Calu3 (cell line): ENCODE data around the gene TNRC6C. TPM values are rescaled to one million over a fixed set of nuclear protein-coding genes. Genes with fewer than 3 reads are reported as not detected.

ENCODE experiments used
- BruUV-seq: library from RNA; stranded (reverse); fragments of 400-500 nt; replicated peaks from 2 replicates; lab custom pipeline; 2021; lab: Mats Ljungman, UMichigan
- CTCF ChIA-PET: fragments of 300-600 bp; sonication (Branson Sonifier 250); formaldehyde crosslinking; loops from one replicate; lab custom pipeline; 2022; ENCODE audit warnings: antibody characterized with exemption; lab: Charles Lee
- DNase-seq: peaks from one replicate; pipeline ENCODE4 v3.0.0; 2022
- H3K27ac Mint-ChIP-seq: one replicate; pipeline ENCODE4 v1.8.0; 2022; ENCODE audit warnings: mixed read lengths; ENCODE audit not compliant: unreplicated experiment
- H3K27me3 Mint-ChIP-seq: one replicate; pipeline ENCODE4 v1.8.0; 2022; ENCODE audit warnings: mixed read lengths; ENCODE audit not compliant: unreplicated experiment
- H3K36me3 Mint-ChIP-seq: one replicate; pipeline ENCODE4 v1.8.0; 2022; ENCODE audit warnings: mild to moderate bottlenecking, moderate library complexity, mixed read lengths; ENCODE audit not compliant: insufficient read depth, unreplicated experiment
- H3K4me1 Mint-ChIP-seq: one replicate; pipeline ENCODE4 v1.8.0; 2022; ENCODE audit warnings: mild to moderate bottlenecking, low read depth, mixed read lengths; ENCODE audit not compliant: unreplicated experiment
- H3K4me3 Mint-ChIP-seq: one replicate; pipeline ENCODE4 v1.8.0; 2022; ENCODE audit warnings: mild to moderate bottlenecking, low read depth, moderate library complexity, mixed read lengths; ENCODE audit not compliant: unreplicated experiment
- H3K9me3 Mint-ChIP-seq: one replicate; pipeline ENCODE4 v1.8.0; 2022; ENCODE audit warnings: low read depth, mixed read lengths; ENCODE audit not compliant: unreplicated experiment
- intact Hi-C: fragments of 100-400 bp; cut with micrococcal nuclease; formaldehyde crosslinking; loops from one replicate; pipeline ENCODE4 v1.10.0; 2022; ENCODE audit not compliant: unreplicated experiment
- total RNA-seq: library from RNA; stranded (reverse); gene quantifications from 2 replicates; pipeline ENCODE4 v1.2.3, GENCODE V29; 2022
- TF ChIP-seq, protein P1 (sequence below): fragments of 200-600 bp; IDR thresholded peaks from one replicate; pipeline ENCODE4 v1.8.0; 2022; ENCODE audit warnings: antibody characterized with exemption; ENCODE audit not compliant: unreplicated experiment

The TNRC6C gene
- total RNA-seq, 1 experiment from 2014 or later, result 18.2 TPM

DNA sequence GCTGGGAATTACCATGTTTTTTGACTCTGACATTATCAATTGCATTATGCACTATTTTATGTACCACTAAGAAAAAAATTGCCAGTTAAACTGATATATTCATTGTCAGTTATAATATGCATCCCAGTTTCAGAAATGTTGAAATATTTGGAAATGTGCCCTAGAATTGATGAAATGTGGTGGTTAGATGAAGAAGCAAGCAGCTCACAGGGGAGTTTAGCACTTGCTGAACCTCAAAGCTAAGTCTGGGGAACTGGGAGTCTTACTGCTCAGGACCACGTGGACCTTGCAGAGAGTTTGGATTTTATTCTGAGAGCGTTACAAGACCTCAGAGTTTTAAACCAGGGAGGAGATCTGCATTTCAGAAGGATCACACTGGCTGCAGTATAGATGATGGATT lies 67.9 kb downstream of the TNRC6C start:
- no peak for DNase-seq
- Mint-ChIP-seq H3K4me3 (no peak overlapping the region), H3K27ac (no peak overlapping the region), H3K4me1 (no peaks in the 10 kb centered on the region), H3K9me3 (no peaks in the 10 kb centered on the region), H3K36me3 (no peaks in the 10 kb centered on the region), H3K27me3 (no peaks in the 10 kb centered on the region)
- BruUV-seq, result no TSS peak
- intact Hi-C loops, result no loop called here
- TF ChIP-seq, protein P1, sequence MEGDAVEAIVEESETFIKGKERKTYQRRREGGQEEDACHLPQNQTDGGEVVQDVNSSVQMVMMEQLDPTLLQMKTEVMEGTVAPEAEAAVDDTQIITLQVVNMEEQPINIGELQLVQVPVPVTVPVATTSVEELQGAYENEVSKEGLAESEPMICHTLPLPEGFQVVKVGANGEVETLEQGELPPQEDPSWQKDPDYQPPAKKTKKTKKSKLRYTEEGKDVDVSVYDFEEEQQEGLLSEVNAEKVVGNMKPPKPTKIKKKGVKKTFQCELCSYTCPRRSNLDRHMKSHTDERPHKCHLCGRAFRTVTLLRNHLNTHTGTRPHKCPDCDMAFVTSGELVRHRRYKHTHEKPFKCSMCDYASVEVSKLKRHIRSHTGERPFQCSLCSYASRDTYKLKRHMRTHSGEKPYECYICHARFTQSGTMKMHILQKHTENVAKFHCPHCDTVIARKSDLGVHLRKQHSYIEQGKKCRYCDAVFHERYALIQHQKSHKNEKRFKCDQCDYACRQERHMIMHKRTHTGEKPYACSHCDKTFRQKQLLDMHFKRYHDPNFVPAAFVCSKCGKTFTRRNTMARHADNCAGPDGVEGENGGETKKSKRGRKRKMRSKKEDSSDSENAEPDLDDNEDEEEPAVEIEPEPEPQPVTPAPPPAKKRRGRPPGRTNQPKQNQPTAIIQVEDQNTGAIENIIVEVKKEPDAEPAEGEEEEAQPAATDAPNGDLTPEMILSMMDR, result no peak
- CTCF ChIA-PET, result no interaction called here

DNA sequence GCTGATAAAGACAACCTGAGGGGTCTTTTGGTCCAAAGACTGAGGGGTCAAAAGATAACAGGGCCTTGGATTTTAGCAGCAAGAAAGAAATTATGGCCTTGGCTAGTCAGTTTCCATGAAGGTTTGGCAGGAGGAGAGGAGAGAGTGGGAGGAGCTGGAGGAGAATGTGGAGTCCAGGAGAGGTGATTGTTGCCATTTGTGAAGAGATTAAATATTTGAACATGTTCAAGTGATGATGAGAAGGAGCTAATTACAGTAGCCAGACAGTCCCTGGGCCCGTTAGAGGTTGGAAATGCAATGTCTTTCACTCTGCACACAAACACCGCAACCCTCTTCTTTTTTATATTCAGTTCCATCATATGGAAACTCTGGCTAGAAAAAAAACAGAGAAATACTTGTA lies 68.6 kb downstream of the TNRC6C start:
- Mint-ChIP-seq H3K27me3 (no peaks in the 10 kb centered on the region), H3K36me3 (no peaks in the 10 kb centered on the region), H3K4me3 (no peak overlapping the region), H3K9me3 (no peaks in the 10 kb centered on the region), H3K27ac (no peak overlapping the region), H3K4me1 (no peaks in the 10 kb centered on the region)
- no TSS peak for BruUV-seq
- no peak for DNase-seq
- TF ChIP-seq, protein P1, result no peak
- CTCF ChIA-PET, result no interaction called here
- intact Hi-C loops, result no loop called here

DNA sequence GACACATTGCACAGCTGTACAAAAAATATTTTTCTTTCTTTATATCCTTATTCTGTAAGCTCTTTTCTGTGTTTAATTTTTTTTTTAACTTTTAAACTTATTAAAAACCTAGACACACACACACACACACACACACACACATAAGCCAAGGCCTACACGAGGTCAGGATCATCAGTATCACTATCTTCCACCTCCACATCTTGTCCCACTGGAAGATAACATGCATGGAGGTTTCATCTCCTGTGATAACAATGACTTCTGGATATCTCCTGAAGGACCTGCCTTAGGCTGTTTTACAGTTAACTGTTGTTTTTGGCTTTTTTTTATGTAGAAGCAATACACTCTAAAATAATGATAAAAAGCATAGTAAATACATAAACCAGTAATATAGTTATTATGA lies 71.2 kb downstream of the TNRC6C start:
- no TSS peak for BruUV-seq
- Mint-ChIP-seq H3K27me3 (no peaks in the 10 kb centered on the region), H3K4me1 (no peaks in the 10 kb centered on the region), H3K36me3 (no peaks in the 10 kb centered on the region), H3K27ac (no peak overlapping the region), H3K4me3 (no peak overlapping the region), H3K9me3 (no peaks in the 10 kb centered on the region)
- TF ChIP-seq, protein P1, result no peak
- intact Hi-C loops, result no loop called here
- CTCF ChIA-PET, result no interaction called here
- no peak for DNase-seq

DNA sequence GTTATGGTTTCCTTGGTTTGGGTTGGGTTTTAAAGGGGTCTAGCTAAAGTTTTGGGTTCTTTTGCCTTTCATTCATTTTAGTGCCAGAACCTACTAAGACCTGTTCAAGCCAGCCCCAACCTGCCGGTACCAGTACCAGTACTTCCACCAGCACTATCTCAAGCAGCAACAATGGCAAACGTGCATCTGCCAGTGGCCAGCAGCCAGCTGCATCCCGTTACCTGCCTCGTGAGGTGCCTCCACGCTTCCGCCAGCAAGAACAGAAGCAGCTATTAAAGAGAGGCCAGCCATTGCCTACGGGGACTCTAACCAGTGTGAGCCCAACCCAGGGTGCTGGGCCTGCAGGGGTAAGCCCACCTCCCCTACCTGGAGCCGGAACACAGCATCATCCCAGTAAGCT lies 72.9 kb downstream of the TNRC6C start:
- no peak for DNase-seq
- no TSS peak for BruUV-seq
- no peaks in the 10 kb centered on the region for H3K36me3 Mint-ChIP-seq
- TF ChIP-seq, protein P1, result no peak
- H3K27me3 Mint-ChIP-seq, result no peaks in the 10 kb centered on the region
- H3K4me1 Mint-ChIP-seq, result no peaks in the 10 kb centered on the region
- CTCF ChIA-PET, result interaction anchor here (0.5 to 1.3 kb wide), 2 partner anchors 9 to 155 kb away, joined by 3 to 6 read pairs; partner anchors contain the start of gene TK1
- no peak overlapping the region for H3K4me3 Mint-ChIP-seq
- no peaks in the 10 kb centered on the region for H3K9me3 Mint-ChIP-seq
- intact Hi-C loops, result no loop called here
- no peak overlapping the region for H3K27ac Mint-ChIP-seq

DNA sequence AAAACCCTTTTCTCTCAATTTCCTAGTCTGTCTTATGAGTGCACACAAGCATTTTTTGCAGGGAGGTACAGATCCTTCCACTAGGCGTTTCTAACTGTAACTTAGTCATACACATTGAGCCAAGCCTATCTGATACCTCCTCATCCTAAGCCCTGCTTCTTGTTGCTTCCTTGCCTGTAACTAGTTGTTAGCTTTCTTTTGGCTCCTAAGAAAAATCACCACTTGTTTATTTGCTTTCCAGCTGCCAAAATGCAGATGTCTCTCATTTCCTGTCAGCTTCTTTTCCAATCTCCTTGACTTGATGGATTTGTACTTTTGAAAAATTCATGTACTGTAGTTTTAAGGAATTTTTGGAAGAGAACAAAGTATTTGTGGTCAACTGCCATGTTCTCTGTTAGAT lies 73.7 kb downstream of the TNRC6C start:
- H3K27me3 Mint-ChIP-seq, result no peaks in the 10 kb centered on the region
- BruUV-seq, result no TSS peak
- H3K4me1 Mint-ChIP-seq, result no peaks in the 10 kb centered on the region
- H3K4me3 Mint-ChIP-seq, result no peak overlapping the region
- no peaks in the 10 kb centered on the region for H3K36me3 Mint-ChIP-seq
- CTCF ChIA-PET, result no interaction called here
- H3K9me3 Mint-ChIP-seq, result no peaks in the 10 kb centered on the region
- TF ChIP-seq, protein P1, result no peak
- DNase-seq, result no peak
- no peak overlapping the region for H3K27ac Mint-ChIP-seq
- intact Hi-C loops, result no loop called here
